Measurements from ENCODE around the gene NAV2.
A peak's percentile ranks its signal among the peaks of the same experiment; 100 is the strongest.

NAV2 gene

GRCh38 chr11:20013346-20014066 lies 300.9 kb downstream of the NAV2 start:
- peak; percentile 52 for DNase-seq

DNA sequence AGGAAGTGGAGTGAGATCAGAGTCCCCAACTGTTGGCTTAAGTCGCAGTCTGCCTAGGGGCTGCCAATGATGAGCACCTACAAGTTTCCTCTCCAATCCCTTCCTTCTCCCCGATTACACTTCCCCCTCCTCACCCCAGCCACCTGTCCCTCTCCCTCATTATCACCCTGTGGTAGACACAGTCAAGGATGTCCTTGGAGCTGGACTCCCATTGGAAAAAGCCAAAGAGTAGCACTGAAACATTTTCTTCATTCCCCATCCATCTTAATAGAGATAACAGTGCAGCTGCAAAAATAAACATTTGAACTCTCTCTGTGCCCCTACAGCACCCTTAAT lies 301.4 kb downstream of the NAV2 start:
- DNase-seq, result no peak

DNA sequence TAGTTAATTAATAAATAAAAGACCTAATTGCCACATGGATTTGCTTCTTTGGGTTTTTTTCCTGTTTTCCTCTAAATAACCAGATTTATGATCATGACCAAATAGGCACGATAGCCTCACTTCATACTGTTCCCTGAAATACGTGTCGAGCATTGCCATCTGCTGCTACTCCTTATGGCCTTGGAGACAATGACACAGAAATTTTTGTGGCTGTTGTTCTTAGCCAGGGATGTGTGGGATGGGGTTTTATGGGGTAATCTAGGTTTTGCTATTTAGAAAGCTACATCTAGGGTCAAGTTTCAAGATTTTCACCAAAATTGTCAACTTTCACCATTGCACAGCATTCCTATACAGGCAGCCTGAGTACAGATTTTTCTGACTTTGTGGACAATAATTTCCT lies 302.5 kb downstream of the NAV2 start:
- no peak for DNase-seq

GRCh38 chr11:20015529-20016427 lies 303.1 kb downstream of the NAV2 start:
- no peak for DNase-seq

- no peak for DNase-seq
These were observed 303.9 kb downstream of the NAV2 start for GRCh38 chr11:20016526-20016925.

DNA sequence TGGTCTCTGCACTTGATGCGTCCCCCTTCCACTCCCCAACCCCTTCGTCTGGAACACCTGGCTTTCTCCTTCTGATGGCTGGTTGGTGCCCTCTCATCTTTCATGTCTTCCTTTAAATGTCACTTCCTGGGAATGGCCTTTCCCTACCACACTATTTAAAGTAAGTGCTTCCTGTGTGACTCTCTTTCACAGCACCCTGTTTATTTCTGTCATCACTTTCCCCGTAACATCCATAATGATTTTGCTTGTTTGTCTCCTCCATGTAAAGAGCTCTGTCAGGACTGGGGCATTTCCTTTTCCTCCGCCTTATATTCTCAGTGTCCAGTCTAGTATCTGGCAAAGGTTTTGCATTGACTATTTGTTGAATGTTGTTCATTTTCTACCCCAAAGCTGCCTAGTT lies 304.7 kb downstream of the NAV2 start:
- peak; percentile 48 for DNase-seq

- no peak for DNase-seq
These were observed 307.6 kb downstream of the NAV2 start for GRCh38 chr11:20020198-20020597.

GRCh38 chr11:20020716-20021115 lies 308.1 kb downstream of the NAV2 start:
- no peak for DNase-seq

DNA sequence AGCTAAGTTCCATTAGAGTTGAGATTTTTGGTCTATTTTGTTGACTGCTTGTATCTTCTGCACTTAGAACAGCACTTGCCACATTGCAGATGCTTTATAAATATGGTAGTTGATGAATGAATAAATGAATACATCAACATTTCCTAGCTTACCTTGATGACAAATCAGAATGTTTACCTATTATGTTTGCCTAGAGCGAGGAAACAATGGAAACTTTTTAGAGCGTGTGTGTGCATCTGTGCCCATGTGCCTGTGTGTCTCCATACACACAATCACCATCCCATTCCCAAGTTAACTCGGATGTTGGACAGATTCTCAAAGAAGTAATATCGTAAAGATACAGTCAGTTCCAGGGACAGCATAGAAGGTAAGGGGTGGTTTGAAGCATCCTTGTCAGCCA lies 308.6 kb downstream of the NAV2 start:
- DNase-seq, result no peak

DNA sequence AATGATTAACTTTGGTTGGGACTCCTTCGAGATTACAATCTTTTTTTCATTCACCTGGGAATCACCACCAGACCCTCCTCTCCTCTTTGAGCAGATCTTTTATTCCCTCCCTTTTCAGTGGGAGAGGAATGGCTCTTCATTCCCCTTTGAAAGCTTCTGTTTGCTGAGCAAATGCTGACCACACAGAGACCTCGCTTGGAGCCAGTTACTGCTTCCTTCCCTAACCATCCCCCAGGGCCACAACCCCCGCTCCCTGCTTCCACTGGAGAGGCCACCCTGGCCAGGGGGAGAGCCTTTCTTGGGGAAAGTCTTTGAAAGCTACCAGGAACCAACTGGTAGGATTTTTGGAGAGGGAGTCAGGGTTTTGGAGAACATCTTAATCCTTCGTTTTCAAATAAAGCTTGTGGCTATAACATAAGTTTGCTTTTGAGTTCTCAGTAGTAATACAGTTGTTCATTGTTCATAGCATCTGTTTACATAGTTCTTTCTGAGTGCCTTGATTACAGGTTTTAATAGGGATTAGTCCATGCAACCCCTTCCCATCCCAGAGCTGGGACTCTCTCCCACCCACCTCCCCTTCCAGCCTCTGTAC lies 309.2 kb downstream of the NAV2 start:
- no peak for DNase-seq

- peak; percentile 78 for DNase-seq
These were observed 309.9 kb downstream of the NAV2 start for GRCh38 chr11:20022363-20023081.

DNA sequence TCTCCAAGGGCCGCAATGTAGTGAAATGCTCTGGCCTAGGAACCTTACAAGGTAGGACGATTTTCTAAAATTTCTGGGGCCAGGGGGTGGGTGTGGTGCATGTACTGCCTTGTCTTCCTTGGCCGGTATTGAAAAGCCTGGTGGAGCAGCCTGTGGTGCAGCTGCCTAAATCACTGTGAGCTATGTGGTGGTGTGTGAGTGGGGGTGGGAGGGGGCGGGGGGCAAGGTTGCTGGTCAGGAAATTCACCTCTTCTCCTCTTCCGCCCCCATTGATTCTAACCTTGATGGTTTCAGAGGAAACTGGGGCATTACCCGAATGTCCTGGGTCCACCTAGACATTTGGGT lies 310.4 kb downstream of the NAV2 start:
- DNase-seq, result no peak

- DNase-seq, result no peak
These were observed 311.7 kb downstream of the NAV2 start for GRCh38 chr11:20024172-20024935.

DNA sequence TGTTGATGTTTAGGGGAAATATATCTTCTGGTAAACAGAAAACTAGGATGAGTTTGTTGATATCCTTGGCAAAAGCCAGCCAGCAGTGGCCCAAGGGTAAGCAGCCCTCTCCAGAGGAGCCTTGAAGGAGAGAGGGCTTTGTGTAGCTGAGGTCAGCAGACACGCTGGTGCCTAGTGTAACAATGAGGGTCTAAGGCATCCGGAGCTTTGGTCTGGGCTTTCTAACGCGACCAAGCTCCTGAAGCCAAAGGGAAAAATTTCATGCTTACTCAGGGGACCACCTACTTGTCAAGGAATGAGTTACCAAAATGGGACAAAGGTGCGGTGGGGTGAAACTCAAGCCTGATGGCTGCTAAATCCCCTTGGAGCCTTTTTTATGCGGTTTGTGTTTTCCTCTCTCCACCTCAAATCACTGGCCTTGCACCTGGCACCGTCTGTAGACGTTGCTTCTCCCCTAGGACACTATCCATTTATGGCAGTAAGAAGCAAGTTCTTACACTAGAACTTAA lies 312.7 kb downstream of the NAV2 start:
- DNase-seq, result no peak

DNA sequence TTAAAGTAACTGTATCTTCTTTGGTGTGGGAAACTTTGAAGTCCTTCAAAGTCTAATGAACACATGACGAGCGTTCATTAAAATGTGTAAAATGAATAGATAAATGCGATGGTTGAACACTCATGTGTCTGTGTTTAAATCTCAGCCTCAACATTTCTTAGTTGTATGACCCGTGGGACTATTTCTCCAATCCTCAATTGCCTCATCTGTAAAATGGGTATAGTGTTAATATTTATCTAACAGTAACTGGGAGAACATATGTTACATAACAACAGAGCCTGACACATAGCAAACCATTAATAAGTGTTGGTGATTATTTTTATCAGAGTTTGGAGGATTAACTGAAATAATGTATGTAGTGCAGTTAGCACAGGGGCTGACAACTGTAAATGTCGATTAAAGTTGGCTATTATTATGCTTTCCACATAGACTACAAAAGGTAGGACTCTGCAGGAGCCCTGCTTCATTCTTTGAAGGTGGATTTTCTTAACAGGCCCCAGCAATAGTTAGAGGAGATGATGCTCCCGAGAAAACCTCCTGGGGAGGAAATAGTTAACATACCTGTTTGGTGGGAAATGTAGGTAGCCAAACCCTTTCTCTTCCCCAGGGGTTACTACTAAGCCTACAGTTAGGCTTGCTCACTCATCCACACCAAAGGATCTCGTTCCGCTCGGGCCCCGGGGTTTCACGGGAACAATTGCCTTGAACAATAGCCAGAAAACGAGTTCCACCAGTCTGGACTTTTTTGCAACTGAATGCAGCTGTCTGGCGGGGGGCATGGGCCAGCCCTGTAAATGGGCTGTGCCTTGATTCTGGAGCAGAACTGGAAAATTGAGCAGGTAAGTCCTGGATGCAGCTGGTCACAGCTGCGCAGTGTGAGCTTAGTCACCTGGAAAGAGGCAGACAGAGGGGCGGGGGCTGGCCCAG lies 314.3 kb downstream of the NAV2 start:
- peak; percentile 91 for DNase-seq

DNA sequence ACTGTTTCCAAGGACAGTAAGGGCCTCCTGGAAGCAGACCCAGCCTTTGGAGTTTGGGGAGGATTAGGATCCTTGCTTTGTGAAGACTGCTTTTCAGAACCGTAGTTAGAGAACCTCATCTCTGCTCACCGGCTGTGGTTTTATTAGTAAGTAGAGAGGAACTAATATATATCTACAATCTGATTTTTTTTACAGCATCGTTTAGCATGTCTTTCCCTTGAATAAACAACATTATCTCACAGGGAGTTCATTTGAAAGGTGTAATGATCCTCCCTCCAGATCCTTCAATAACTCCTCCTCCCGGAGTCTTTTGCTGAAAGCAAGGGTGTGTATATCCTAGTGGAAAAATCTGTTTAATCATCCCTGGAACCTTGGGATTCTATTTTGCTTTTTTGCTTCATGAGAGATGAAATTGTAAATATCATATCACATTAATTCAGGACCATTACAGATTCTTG lies 314.9 kb downstream of the NAV2 start:
- no peak for DNase-seq

DNA sequence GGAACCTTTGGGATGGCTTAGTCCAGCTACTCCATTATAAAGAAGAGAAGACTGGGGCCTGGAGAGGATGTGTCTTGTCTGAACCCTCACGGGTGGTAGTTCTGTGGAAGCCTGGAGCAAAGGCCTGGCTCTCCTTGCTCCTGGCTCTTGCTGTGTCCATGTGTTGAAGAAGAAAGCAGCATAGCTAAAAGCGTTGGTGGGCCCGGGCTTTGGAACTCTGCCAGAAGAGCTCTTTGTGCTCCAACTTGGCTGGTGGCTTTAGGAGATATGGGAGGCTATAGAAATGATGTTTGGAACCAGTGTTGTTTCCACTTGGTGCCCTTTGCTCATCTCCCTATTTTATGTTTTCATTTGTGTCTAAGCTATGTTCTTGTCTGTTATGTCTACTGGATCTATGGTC lies 316.6 kb downstream of the NAV2 start:
- no peak for DNase-seq

DNA sequence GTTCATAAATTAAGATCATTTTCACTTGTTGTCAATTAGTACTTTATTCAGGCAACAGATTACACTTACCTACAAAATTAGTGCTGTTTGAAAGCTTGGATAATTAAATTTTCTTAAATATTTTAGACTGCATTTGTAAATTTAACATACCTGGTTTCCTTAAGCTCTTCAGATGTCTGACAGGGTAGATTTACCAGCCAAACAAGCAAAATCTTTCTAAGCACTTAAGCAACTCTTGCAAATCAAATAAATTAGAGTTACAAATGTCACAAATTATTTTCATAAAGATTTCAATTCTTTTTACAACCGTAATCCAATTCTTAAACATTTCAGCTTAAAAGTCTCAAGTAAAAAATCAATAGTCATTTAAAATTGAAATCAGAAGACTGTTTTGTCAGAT lies 317.8 kb downstream of the NAV2 start:
- no peak for DNase-seq

DNA sequence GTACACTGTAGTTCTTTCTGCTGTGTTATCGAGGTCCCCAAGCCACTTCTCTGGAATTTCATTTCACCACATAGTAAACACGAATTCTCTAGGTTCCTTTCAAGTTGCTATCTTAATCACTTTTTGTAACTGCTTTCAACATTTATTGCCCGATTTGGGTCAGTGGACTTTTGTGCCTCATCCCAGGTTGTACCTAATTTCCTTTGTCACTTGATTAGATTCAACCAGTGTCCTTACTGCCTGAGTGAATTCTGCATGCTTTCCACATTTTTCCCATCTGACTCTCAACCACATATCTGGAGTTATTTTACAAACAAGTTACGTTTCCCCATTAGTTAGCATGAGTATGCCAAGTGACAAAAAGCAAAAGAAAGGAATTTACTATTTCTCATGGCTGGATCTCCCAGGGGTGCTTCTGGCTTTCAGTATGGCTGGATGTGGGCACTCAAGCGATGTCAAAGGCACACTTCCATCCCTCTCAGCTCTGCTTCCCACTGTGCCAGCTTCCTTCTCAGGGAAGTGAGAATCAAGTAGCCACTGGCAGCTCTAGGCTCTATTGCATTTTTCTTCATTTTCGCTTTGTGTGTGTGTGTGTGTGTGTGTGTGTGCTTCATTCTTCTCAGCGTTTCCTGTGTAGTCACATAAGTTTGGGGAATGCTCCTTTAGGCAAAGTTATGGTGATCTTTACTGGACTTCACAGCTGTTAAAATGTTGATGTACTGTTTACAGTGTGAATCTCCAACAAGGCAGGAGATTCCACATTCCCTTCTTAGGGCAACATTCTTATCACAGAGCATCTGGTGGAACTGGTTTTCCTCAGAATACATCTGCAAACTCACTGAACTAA lies 318.7 kb downstream of the NAV2 start:
- peak; percentile 53 for DNase-seq

GRCh38 chr11:20032127-20032526 lies 319.5 kb downstream of the NAV2 start:
- DNase-seq, result no peak

Data from NCI-H510A treated with DMSO at 0.1 percent for 48 hours (cell line).